NB4 (cell line): ENCODE data around the gene TAAR1.
"Not testable (repeated sequence)": the region's sequence is repeated elsewhere in the genome, so short reads cannot be mapped to it uniquely, and the experiment has no call there.

ENCODE experiments used
- POLR2A ChIP-seq: IDR thresholded peaks from 2 replicates; pipeline ENCODE4 v1.6.1; 2011; ENCODE audit warnings: mild to moderate bottlenecking; ENCODE audit not compliant: insufficient read length; ENCODE audit errors: extremely low read depth
- TF ChIP-seq, protein P1 (sequence below): IDR thresholded peaks from one replicate; pipeline ENCODE4 v1.5.1; 2012; ENCODE audit warnings: low read depth, low read length
- TF ChIP-seq, protein P2 (sequence below): IDR thresholded peaks from 2 replicates; pipeline ENCODE4 v1.6.1; 2011; ENCODE audit warnings: low read depth, low read length

DNA sequence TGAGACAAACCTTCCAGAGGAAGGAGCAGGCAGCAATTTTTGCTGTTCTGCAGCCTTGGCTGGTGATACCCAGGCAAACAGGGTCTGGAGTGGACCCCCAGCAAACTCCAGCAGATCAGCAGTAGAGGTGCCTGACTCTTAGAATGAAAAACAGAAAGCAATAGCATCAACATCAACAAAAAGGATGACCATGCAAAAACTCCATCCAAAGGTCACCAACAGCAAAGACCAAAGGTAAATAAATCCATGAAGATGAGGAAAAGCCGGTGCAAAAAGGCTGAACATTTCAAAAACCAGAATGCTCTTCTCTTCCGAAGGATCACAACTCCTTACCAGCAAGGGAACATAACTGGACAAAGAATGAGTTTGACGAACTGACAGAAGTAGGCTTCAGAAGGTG, 23.1 kb downstream of the TAAR1 start:
- TF ChIP-seq POLR2A = not testable (repeated sequence)
- TF ChIP-seq, protein P1, sequence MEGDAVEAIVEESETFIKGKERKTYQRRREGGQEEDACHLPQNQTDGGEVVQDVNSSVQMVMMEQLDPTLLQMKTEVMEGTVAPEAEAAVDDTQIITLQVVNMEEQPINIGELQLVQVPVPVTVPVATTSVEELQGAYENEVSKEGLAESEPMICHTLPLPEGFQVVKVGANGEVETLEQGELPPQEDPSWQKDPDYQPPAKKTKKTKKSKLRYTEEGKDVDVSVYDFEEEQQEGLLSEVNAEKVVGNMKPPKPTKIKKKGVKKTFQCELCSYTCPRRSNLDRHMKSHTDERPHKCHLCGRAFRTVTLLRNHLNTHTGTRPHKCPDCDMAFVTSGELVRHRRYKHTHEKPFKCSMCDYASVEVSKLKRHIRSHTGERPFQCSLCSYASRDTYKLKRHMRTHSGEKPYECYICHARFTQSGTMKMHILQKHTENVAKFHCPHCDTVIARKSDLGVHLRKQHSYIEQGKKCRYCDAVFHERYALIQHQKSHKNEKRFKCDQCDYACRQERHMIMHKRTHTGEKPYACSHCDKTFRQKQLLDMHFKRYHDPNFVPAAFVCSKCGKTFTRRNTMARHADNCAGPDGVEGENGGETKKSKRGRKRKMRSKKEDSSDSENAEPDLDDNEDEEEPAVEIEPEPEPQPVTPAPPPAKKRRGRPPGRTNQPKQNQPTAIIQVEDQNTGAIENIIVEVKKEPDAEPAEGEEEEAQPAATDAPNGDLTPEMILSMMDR = not testable (repeated sequence)
- TF ChIP-seq, protein P2, sequence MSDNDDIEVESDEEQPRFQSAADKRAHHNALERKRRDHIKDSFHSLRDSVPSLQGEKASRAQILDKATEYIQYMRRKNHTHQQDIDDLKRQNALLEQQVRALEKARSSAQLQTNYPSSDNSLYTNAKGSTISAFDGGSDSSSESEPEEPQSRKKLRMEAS = not testable (repeated sequence)
